Stimulated activated naive CD4-positive, alpha-beta T cell (primary cell): ENCODE measurements around the gene HDAC4.

ENCODE experiments used
- DNase-seq, 6 experiments: peaks; one replicate each; lab custom pipeline; 2025; lab: John Stamatoyannopoulos, UW

HDAC4 gene

DNA sequence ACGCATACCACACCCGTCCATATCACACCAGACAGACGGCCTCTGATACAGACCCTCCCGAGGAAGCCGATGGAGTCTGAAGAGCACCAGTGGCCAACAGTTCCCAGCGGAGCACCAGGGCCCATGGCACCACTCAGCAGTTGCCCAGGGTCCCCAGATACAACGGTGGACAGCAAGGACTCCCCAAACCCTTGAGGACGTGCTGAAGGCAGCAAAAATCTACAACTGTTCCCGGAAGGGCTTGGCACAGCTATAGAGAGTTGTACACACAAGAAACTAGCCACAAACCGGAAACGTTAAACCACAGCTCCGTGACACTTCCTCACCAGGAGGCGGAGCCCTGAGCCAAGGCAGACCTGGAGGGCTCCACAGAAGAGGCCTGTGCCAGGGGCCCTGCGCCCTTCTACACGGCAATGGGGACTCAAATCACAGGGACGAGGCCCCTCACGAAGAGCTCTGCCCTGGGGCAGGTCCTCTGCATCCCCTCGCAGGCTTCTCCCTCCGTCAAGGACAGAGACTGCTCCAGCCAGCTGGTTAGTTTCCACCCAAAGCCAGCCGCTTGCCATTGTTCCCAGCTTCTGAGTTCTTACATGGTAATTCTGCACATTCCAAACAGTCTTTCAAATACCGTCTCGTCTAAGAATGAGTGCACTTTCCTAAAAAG is 133.4 kb downstream of the HDAC4 start:
- DNase-seq: peak; percentile 73 to 95 (median 92)

DNA sequence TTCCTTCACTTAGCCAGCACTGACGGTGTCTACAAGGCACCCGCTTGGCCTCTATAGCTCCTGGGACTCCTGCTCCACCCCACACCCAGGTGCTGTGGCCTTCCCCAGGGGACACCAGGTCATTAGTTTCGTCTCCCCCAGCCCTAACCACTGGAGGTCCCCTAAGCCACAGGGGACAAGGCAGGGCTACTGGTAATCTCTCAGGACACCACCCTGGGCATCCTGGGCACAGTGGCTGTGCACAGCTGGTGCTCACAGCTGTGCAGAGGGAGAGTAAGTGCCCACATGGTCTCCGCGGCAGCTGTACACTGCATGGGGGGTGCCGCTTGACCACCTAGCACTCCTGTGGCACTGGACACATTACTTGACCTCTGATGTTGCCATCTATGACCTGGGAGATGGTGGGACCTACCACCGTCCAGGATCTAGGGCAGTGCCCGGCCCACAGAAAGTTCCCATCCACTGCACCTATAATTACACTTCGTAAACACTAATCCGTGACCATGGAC is 134.0 kb downstream of the HDAC4 start:
- DNase-seq: peak in 2 of 6 experiments; percentile 18 to 38

DNA sequence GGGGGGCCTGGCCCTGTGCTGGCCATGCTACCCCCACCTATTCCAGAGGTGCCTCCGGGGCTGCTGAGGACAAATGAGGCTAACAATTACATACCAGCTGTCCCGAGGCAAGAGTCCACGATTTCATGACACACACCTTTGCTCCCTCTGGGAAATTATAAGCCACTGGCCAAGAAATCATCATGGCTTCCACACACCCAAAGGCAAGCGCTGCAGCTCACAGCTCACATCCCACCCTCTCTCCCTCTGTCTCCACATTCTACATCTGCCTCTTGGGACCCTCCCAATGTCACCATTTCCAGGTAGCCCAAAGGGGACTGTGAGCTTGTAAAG is 134.4 kb downstream of the HDAC4 start:
- DNase-seq: peak in 1 of 6 experiments; percentile 41

DNA sequence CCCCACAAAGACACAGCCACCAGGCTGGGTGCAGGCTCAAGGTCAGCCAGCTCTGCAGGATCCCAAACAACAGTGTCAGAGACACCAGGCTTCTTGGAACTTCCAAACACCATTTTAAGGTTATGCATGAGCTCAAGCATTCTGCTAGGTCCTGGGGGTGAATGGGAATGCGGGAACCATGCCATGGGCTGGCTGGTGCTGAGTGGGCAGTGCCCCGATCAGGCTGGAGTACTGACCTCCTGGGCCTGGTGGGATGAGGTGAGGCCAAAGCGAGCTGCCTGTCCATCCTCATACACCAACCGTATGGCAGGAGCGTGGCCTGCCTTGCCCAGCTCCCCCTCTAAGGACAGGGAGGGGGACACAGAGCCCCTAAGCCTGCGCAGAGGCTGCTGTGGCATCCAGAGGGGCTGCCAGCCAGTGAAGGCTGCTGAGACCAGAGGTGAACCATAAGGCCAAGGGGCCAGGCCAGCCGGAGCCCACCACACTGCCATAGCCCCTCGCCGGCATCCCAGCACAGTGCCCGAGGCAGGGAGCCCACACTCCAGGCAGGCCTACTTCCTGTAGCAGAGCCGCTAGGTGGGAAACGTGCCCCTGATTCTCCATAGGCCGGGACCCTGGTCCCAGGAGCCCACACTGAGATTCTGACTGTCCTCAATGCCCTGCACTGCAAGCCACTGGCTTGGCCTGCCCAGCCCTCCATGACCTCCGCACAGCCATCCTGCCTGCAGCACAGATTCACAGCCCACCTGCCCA is 135.0 kb downstream of the HDAC4 start:
- no peak for DNase-seq

DNA sequence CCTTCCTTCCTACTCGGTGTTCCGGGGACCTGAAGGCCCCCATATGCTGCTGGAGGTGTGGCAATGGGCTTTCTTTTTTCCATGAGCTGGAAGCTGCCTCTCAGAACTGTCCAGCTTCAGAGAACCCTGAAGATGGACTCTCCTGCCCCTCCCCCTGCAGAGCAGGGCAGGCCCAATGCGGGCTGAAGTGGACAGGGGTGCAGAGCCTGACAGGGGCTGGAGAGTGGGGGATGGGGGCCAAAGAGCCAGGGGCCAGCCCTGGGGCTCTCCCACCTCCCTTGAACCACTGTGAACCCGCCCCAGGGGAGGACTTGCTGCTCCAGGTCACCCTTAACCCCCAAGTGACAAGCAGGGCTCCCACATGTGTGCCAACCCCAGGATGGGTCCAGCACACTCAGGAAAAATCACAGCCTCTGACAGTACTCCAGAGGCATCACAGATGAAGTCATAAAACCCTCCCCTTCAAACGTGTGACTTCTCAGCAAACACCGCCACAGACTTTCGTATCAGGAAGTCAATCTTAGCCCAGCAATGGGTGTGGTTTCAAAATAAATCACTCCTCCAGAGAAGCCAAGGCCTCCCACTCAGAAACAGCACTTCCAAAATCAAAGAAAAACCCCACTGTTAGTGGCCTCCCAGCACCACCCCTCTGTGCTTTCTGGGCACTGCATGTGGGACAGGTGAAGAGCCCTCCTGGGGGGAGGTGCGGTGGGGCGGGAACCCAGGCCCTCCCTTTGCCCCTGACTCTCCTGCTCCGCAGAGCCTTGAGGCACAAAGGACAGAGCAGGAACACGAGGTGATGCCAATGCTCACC is 135.8 kb downstream of the HDAC4 start:
- DNase-seq: peak; percentile 52 to 87 (median 70)

DNA sequence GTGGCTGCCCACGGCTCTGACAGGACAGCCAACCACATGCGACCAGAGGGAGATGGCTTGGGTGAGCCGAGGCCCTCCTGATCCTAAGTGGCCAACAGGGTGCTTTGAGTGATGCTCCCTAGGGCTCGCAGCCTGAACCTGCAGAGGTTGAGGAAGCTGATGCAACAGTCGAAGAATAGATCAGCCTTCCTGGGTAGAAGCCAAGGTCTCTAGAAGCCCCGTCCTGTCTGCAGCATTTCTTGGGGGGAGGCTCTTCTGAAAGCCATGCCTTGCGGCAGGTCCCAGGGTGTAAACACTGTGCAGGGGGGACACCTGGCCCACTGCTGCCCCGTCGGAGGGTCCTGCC is 136.4 kb downstream of the HDAC4 start:
- DNase-seq: peak in 3 of 6 experiments; percentile 24 to 47 (median 38)

DNA sequence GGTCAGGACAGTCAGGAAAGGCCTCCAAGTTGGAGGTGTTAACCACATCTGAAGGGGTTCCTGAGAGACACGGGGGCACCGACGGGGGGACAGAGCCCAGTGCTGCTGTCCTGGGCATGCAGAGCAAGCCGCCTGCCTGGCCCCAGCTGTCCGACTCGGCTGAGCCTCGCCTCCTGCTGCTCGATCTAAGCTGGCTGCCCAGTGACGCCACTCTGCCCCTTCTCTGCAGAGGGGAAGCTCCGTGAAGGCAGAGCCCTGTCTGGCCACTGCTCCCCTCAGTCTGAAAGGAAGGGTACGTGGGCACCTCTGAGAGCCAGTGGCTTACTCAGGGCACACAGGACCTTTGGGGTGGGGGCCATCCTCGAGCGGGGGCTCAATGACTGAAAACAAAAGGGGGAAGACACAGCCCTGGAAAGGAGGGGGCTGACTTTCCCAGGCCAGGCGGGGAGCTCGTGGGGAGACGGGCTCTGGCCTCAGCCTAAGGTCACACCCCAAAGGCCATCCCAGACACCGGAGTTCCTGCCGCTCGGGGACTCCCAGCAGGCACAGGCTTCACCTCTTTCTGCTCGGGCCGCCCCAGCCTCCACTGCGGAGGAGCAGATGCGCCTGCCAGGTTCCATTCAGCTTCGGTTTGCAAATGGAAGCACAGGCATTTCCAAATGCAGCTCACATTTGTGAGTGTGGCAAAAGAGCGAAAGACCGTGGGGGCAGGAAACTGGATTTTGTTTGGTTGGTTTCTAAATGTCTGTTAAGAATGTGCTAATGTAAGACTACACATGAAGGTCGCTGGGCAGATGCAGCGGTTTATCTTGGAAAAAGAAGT is 136.9 kb downstream of the HDAC4 start:
- DNase-seq: no peak

DNA sequence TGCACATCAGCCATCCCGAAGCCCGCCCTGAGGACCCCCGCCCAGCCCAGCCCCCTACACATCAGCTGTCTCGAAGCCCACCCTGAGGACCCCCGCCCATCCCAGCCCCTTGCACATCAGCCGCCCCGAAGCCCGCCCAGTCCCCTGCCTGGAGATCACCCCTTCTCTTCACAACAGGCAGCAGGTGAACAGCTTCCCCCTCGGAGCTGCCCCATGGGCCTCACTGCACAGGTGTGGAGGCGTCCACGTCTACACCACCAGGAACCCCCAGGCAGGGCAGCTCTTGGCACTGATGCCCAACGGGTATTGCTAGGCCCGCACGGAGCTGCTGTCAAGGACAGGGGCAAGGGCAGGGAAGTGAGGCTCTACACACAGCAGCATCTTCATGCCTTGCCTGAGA is 137.6 kb downstream of the HDAC4 start:
- no peak for DNase-seq

DNA sequence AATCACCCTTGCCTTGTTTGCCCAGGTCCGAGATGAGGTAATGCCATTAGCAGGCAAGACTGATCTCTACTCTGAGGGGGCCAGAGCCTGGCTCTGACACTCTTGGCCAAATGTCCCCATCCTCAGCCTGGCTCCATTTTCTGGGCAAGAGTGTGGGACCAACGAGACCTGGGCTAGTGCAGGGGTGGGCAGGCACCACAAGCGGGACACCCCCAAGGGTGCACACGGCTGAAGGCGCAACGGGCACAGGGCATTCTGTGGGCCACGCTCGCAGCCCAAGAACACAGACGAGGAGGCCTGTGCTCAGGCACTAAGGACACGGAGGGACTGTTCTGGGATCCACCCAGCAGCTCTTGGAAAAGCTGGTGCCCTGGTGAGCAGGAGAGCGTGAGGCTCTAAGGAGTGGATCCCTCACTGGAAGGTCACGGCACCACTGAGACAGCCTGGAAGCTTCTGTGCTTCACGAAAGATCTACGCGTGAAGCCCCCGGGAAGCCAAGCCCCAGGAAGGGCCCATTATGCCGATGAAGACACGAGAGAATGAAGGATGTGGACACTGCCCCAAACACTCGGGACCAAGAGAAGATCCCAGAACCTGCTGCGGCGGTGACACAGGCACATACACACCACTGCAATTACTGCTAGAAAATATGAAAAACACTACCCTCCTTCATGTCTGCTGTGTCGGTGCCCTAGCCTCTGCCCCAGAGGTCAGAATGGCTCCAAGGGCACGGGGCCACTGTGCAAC is 138.2 kb downstream of the HDAC4 start:
- DNase-seq: no peak

DNA sequence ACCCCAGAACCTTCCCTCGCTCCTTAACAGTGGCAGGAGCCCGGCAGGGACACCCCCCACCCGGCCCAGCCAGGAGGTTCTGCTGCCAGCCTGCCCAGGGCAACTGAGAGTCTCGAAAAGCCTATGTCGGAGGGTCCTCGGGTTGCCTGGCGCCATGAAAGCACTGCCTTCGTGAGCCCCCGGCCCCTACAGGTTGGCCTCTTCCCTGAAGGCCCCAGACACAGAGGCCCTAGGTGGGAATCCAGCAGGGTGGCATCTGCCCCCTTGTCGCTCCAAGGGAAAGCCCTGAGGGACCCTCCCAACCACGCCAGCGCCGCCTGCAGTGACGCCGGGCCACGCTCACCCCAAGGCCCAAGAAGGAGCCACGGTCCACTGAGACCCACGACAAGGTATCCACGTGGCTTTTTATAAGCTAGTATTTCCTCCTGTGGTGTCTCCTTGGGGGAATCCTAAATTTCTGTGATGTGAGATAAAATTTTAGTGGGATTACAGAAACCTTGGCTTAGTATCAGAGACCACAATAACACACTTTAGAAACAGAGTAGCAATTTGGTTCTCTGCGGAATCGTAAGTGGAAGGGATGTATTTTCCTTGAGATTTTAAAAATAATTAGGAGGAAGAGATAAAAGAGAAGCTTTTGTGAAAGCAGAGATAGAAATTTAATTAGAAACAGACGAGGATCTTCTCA is 138.9 kb downstream of the HDAC4 start:
- no peak for DNase-seq

DNA sequence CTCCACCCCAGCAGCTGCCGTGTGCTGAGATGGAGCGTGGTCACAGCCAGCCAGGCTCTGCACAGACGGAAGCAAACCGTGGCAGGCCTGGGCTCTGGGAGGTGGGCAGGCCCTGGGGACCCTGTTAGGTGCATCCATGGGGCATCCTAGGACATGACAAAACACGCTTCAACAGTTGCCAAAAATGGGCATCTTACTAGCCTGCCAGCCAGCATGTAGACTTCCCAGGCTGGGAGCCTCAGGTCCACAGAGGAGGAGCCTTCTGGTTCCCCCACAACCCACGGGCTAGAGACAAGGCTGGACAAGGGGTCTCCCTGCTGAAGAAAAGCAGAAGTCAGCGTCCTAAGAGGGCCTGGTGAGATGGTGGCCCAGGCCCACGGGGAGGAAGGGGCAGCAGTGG is 139.5 kb downstream of the HDAC4 start:
- DNase-seq: no peak

DNA sequence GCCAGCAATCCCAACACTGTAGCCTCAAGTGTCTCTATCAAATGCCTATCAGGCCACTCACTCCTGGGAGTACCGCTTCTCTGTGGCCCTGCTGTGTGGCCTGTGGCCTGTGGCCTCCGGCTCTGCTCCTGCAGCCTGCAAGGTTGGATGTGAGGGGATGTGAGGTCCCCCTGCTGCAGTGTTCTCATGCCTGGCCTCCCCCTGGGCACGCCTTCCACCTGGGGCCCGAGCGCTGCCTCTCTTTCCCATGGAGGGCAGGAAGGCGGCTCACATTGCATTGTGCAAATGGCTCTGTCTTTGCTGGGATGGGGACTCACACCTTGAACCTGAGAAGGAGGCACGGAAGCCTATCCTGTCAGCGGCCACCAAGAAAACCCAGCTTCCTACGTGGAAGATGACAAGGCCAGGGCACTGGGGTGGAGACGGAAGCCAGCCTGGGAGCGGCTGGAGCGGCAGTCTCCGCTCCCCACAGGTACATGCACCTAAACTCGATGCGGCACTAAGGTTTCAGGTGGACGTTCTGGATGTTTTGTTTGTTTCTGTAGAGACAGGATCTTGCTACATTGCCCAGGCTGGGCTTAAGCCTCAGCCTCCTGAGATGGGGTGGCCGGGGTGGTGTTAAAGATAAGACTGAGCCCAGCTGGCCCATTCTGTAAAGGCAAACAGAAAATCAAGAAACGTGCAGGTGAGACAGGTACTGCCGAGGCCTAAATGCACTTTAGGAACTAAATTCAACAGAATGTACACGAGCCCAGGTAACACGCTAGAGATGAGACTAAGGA is 140.1 kb downstream of the HDAC4 start:
- no peak for DNase-seq

DNA sequence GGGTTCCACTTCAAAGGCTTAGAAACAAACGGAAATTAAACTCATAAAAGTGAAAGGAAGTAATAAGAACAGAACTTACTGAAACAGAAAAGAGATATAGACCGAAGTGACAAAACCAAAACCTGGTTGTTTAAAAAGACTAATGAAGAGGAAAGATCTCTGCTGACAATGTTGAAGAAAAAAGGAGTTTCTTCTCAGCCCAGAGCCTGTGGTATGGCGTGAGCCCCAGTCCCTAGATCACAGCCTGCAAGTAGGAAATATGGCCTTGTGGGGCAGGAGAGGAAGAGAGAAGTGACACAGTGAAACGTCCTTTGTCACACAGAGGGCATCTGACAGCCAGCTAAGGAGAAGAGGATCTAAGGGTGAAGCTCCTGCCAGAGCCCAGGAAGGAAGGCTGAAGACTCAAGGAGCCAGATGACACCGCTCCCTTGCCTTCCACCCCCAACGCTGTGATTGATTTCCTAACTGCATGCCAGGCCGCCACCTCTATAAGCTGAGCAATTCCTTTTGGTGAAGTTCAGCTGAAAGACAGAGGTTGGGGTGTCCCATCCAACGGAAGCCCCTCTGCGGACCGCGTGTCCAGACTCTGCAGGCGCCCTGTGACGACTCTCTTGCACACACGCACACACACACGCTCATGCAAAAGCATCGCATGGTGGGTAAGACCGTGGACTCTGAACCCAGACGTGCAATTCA is 141.1 kb downstream of the HDAC4 start:
- DNase-seq: peak in 2 of 6 experiments; percentile 17 to 42

DNA sequence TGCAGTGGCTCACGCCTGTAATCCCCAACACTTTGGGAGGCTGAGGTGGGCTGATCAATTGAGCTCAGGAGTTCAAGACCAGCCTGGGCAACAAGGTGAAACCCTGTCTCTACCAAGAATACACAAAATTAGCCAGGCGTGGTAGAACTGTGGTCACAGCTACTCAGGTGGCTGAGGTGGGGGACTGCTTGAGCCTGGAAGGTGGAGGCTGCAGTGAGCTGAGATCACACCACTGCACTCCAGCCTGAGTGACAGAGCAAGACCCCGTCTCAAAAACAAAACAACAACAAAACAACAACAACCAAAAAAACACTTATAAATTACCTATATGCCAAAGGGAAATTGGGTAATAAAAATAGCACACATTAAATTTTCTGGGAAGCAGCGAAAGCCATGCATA is 141.6 kb downstream of the HDAC4 start:
- DNase-seq: no peak

DNA sequence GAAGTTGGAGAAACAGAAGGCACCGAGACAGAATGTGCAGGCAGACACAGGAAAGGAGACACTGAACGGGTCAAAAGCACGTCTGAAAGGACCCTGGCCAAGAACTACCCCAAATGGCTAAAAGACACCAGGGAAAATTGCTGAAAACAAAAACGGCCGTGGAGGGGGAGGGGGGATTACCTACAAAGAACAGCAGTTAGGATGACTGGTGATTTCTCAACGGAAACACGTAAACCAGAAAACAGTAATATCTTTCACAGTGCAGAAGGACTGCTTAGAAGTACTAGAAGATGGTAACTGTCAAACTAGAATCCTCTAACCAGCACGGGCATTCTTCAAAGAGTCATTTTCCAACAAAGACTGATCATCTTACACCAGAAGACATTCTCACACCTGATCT is 142.6 kb downstream of the HDAC4 start:
- DNase-seq: peak in 1 of 6 experiments; percentile 10

DNA sequence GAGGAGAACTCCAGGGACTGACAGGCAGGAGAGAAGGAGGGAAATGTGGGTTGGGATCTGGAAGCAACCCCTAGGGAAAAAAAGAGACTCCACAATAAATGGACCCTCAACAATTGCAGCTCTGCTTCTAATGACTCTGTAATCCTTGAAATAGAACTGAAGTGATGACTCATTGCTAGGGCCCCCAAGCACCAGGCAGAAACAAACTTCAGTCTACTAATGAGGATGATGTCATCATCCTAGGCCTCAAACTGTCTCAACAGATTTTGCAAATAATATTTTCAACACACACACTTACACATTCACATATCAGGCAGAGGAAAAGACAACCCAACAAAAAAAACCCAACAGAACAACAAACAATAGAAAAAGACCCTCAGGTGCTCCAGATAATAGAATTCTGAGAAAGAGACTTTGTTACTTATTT is 143.3 kb downstream of the HDAC4 start:
- no peak for DNase-seq

DNA sequence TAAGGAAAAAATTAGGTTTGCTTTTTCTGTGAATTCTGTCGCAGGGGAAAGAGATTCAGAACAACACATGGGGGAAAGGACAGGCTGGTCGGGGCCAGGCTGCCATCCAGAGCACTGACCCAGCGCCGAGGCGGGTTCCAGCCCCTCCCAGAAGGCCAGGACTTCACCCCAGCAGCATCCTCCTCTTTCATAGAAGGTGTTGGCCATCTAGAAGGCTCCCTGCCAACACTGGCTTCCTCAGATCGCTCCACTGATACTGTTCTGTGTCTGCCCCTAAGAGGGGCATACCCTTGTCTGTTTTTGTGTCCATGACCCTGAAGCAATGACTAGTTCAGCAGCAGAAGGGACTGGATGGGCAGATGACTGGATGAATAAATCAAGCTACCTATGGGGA is 144.5 kb downstream of the HDAC4 start:
- no peak for DNase-seq

DNA sequence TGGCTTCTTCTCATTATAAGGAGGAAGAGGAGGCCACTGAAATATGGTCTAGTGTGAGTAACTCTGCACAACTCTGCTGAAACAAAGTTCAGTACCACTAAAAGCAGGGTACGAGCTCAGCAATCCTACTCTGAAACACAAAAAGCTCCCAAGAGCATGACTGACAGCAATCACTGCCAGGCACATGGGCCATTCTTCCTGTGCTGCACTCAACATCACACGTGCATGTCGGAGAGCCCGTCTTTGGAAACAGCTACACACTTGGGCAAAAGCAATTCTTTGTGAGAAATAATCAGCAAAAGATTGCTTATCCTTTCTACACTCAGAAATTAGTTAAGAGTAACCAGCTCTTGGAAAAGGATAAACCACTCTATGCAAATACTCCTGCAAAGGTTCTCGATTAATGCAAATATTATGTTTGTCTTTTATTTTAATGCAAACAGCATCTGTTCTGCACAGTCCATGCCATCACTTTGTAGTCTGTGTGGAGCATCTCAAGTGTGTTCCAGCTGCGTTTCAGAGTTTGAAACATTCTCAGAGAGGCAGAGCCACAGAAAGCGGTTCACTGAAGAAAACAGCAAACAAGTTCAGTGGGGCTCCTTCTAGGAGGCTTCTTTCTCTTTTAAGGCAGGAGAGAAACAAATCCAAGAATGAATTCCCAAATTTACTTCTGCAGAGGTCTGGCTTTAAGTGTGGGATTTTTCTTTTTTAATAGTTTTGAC is 145.0 kb downstream of the HDAC4 start:
- DNase-seq: no peak
